Gastroesophageal sphincter (tissue), 3 donors: ENCODE data around the gene AGBL1.

Experiments
- CTCF ChIP-seq, 4 experiments: fragments of 200-600 bp in 2 of 4; fragments of 450-650 bp in 2 of 4; sonication (generic) in 1 of 4; IDR thresholded peaks; one replicate each; pipeline ENCODE4 v1.5.1; 2017 to 2019; ENCODE audit warnings: antibody characterized with exemption in 4 of 4, mild to moderate bottlenecking in 2 of 4, moderate library complexity in 2 of 4
- EP300 ChIP-seq: sonication (generic); formaldehyde crosslinking; IDR thresholded peaks from one replicate; pipeline ENCODE4 v1.6.1; 2017; ENCODE audit warnings: antibody characterized with exemption, mild to moderate bottlenecking
- POLR2A ChIP-seq, 2 donors: fragments of 450-650 bp; IDR thresholded peaks; one replicate each; pipeline ENCODE4 v1.6.1; 2017; ENCODE audit warnings: antibody characterized with exemption in 2 of 2, mild to moderate bottlenecking in 2 of 2, moderate library complexity in 1 of 2
- POLR2AphosphoS5 ChIP-seq: sonication (generic); formaldehyde crosslinking; IDR thresholded peaks from one replicate; pipeline ENCODE4 v1.6.1; 2017; ENCODE audit warnings: antibody characterized with exemption

GRCh38 chr15:86915811-86916331 is 836.2 kb downstream of the AGBL1 start:
- peak in 2 of 4 experiments; percentile 49 to 62 for TF ChIP-seq CTCF (IDR thresholded peaks at IDR 0.05)
- TF ChIP-seq POLR2A (IDR thresholded peaks at IDR 0.05), result no peak
- TF ChIP-seq POLR2AphosphoS5, result no peak
- no peak for TF ChIP-seq EP300
